ENCODE measurements around the gene TADA2A.
"Not testable (repeated sequence)": the region's sequence is repeated elsewhere in the genome, so short reads cannot be mapped to it uniquely, and the experiment has no call there.

The TADA2A gene

GRCh38 chr17:37405522-37405921 is 1.2 kb upstream of the TADA2A start:
- DNase-seq: not testable (repeated sequence)

GRCh38 chr17:37405955-37406634 is 591 bp upstream of the TADA2A start:
- DNase-seq: no peak

GRCh38 chr17:37408145-37408479 is 1.4 kb downstream of the TADA2A start:
- DNase-seq: not testable (repeated sequence)

GRCh38 chr17:37410357-37410756 is 3.7 kb downstream of the TADA2A start:
- DNase-seq: no peak

- no peak for DNase-seq
Observed at GRCh38 chr17:37413875-37414519, 7.3 kb downstream of the TADA2A start.

GRCh38 chr17:37417852-37418251 is 11.2 kb downstream of the TADA2A start:
- no peak for DNase-seq

GRCh38 chr17:37422971-37423625 is 16.4 kb downstream of the TADA2A start:
- DNase-seq: no peak

GRCh38 chr17:37425268-37425667 is 18.6 kb downstream of the TADA2A start:
- DNase-seq: no peak

- no peak for DNase-seq
Observed at GRCh38 chr17:37429039-37429438, 22.4 kb downstream of the TADA2A start.

- DNase-seq: no peak
Observed at GRCh38 chr17:37429453-37429852, 22.8 kb downstream of the TADA2A start.

- no peak for DNase-seq
Observed at GRCh38 chr17:37430051-37430627, 23.5 kb downstream of the TADA2A start.

- no peak for DNase-seq
Observed at GRCh38 chr17:37432671-37433070, 26.0 kb downstream of the TADA2A start.

GRCh38 chr17:37438141-37438540 is 31.5 kb downstream of the TADA2A start:
- no peak for DNase-seq

- DNase-seq: no peak
Observed at GRCh38 chr17:37440424-37440823, 33.7 kb downstream of the TADA2A start.

GRCh38 chr17:37441369-37442014 is 34.8 kb downstream of the TADA2A start:
- DNase-seq: not testable (repeated sequence)

- DNase-seq: no peak
Observed at GRCh38 chr17:37446027-37446426, 39.3 kb downstream of the TADA2A start.

GRCh38 chr17:37447641-37448040 is 41.0 kb downstream of the TADA2A start:
- DNase-seq: no peak

GRCh38 chr17:37450112-37450511 is 43.4 kb downstream of the TADA2A start:
- DNase-seq: no peak

GRCh38 chr17:37457801-37458200 is 51.1 kb downstream of the TADA2A start:
- DNase-seq: not testable (repeated sequence)

GRCh38 chr17:37458805-37459204 is 52.1 kb downstream of the TADA2A start:
- no peak for DNase-seq

- no peak for DNase-seq
Observed at GRCh38 chr17:37461668-37462067, 55.0 kb downstream of the TADA2A start.

GRCh38 chr17:37462492-37462891 is 55.8 kb downstream of the TADA2A start:
- no peak for DNase-seq

GRCh38 chr17:37463039-37463438 is 56.4 kb downstream of the TADA2A start:
- DNase-seq: no peak
